ENCODE data around the gene SLC66A3.

DNA sequence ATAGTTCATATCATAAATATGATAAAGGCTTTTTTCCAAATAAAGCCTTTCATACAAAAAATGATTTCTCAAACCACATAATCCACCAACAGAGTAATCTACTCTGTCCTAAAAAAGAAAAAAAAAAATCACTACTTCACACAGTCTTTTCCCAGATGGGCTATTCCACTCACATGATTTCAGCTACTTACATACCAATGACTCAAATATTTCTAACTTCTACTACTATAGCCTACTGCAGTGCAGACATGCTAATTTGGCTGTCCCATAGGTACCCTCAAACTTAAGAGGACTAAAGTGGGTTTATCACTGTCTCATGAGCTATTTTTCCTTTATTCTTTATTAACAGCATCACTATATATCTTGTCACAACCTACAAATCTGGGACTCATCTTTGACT is 57.4 kb downstream of the SLC66A3 start:
- TF ChIP-seq, protein P1, sequence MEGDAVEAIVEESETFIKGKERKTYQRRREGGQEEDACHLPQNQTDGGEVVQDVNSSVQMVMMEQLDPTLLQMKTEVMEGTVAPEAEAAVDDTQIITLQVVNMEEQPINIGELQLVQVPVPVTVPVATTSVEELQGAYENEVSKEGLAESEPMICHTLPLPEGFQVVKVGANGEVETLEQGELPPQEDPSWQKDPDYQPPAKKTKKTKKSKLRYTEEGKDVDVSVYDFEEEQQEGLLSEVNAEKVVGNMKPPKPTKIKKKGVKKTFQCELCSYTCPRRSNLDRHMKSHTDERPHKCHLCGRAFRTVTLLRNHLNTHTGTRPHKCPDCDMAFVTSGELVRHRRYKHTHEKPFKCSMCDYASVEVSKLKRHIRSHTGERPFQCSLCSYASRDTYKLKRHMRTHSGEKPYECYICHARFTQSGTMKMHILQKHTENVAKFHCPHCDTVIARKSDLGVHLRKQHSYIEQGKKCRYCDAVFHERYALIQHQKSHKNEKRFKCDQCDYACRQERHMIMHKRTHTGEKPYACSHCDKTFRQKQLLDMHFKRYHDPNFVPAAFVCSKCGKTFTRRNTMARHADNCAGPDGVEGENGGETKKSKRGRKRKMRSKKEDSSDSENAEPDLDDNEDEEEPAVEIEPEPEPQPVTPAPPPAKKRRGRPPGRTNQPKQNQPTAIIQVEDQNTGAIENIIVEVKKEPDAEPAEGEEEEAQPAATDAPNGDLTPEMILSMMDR (IDR thresholded peaks at IDR 0.05), result no peak
- no peak for TF ChIP-seq POLR2AphosphoS5 (IDR thresholded peaks at IDR 0.05; ENCODE audit: insufficient read depth in 1 of 2, low read depth in 1 of 2)
